CD1c-positive myeloid dendritic cell (primary cell): Measurements from ENCODE around the gene EVA1C.
"Not testable (repeated sequence)": the region's sequence is repeated elsewhere in the genome, so short reads cannot be mapped to it uniquely, and the experiment has no call there.

Source experiments
- DNase-seq: peaks from one replicate; pipeline ENCODE4 v3.0.0-alpha.2; 2016; ENCODE audit errors: extremely low spot score

Gene EVA1C

GRCh38 chr21:32499249-32500055 is 86.9 kb downstream of the EVA1C start:
- DNase-seq, result no peak

GRCh38 chr21:32503641-32504040 is 91.1 kb downstream of the EVA1C start:
- DNase-seq, result not testable (repeated sequence)

GRCh38 chr21:32505767-32506166 is 93.3 kb downstream of the EVA1C start:
- not testable (repeated sequence) for DNase-seq

- not testable (repeated sequence) for DNase-seq
Observed at GRCh38 chr21:32506411-32506965, 94.0 kb downstream of the EVA1C start.

- no peak for DNase-seq
Observed at GRCh38 chr21:32507342-32507919, 94.9 kb downstream of the EVA1C start.

GRCh38 chr21:32508036-32508435 is 95.5 kb downstream of the EVA1C start:
- not testable (repeated sequence) for DNase-seq

GRCh38 chr21:32508558-32508957 is 96.1 kb downstream of the EVA1C start:
- no peak for DNase-seq

GRCh38 chr21:32508975-32509374 is 96.5 kb downstream of the EVA1C start:
- not testable (repeated sequence) for DNase-seq

- DNase-seq, result no peak
Observed at GRCh38 chr21:32514275-32515055, 102.0 kb downstream of the EVA1C start.

GRCh38 chr21:32515874-32516273 is 103.4 kb downstream of the EVA1C start:
- no peak for DNase-seq

- no peak for DNase-seq
Observed at GRCh38 chr21:32516756-32517649, 104.5 kb downstream of the EVA1C start.

GRCh38 chr21:32519945-32520874 is 107.7 kb downstream of the EVA1C start:
- DNase-seq, result no peak

GRCh38 chr21:32520875-32521735 is 108.6 kb downstream of the EVA1C start:
- no peak for DNase-seq

GRCh38 chr21:32521736-32522355 is 109.3 kb downstream of the EVA1C start:
- DNase-seq, result no peak

- no peak for DNase-seq
Observed at GRCh38 chr21:32523463-32523862, 111.0 kb downstream of the EVA1C start.

- no peak for DNase-seq
Observed at GRCh38 chr21:32523988-32524719, 111.6 kb downstream of the EVA1C start.

GRCh38 chr21:32525282-32525681 is 112.8 kb downstream of the EVA1C start:
- DNase-seq, result no peak

- DNase-seq, result no peak
Observed at GRCh38 chr21:32529679-32530078, 117.2 kb downstream of the EVA1C start.
